ENCODE measurements around the gene PHF14. TPM values are rescaled to one million over a fixed set of nuclear protein-coding genes. Genes with fewer than 3 reads are reported as not detected.

PHF14 gene
- polyA plus RNA-seq, 2 of the 4 experiments (the other 2 are of a cell fraction) = 36.7 to 48.0 TPM

DNA sequence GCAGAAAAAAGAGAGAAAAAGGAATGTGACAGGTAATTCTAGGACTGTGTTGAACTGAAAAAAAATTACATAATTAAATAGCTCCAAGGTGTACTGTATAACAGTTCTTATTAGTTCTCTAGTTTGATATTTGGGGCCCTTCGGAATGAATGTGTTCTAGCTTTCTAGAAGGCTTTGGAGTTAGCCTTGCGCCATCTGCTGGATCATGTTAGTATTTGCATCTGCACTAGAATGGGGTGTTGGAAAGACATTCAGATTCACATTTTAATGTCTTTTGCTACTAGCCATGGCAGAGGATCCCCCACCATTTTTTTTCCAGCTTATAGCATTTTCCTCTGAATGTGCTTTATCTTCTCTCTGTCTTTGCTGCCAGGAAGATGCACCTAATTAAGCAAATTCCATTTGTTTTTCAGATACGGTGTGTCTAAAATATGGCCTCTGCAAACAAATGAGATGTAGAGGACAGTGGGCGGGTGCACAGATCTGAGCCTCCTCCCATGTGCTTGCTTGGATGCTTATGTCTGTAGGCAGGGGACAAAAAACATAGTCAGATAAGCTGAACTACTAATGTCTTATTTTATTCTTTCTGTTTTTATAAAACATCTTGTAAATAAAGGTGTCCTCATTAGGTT lies 238.5 kb downstream of the PHF14 start:
- Histone ChIP-seq H3K9me3 (no peaks in the 10 kb centered on the region), H3K4me2 (peak overlapping the region; percentile 42; the same call in 2 of the 3 replicates), H3K4me3 (no peak overlapping the region), H3K4me1 (0 out of 3 replicates have a peak, but pooled peaks cover 5% of the 10 kb centered on the region), H3K27ac (no peak overlapping the region)
- TF ChIP-seq SMC3 (IDR thresholded peaks at IDR 0.05) (peak; percentile 74), RAD21 (conservative IDR thresholded peaks at IDR 0.05 in 1 of 2, IDR thresholded peaks at IDR 0.05 in 1 of 2) (peak; percentile 72 to 73), RCOR1 (IDR thresholded peaks at IDR 0.05; ENCODE audit: low read depth, low read length) (no peak)
- TF ChIP-seq, protein P1, sequence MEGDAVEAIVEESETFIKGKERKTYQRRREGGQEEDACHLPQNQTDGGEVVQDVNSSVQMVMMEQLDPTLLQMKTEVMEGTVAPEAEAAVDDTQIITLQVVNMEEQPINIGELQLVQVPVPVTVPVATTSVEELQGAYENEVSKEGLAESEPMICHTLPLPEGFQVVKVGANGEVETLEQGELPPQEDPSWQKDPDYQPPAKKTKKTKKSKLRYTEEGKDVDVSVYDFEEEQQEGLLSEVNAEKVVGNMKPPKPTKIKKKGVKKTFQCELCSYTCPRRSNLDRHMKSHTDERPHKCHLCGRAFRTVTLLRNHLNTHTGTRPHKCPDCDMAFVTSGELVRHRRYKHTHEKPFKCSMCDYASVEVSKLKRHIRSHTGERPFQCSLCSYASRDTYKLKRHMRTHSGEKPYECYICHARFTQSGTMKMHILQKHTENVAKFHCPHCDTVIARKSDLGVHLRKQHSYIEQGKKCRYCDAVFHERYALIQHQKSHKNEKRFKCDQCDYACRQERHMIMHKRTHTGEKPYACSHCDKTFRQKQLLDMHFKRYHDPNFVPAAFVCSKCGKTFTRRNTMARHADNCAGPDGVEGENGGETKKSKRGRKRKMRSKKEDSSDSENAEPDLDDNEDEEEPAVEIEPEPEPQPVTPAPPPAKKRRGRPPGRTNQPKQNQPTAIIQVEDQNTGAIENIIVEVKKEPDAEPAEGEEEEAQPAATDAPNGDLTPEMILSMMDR (IDR thresholded peaks at IDR 0.05) = peak; percentile 82
- DNase-seq (ENCODE audit: low read depth in 1 of 2, low spot score in 1 of 2) (peak; percentile 25 to 75), FAIRE-seq (peak; percentile 95), ATAC-seq (peak; percentile 80 to 95)
- POLR2A ChIA-PET = interaction anchor here (1.3 kb wide), 1 partner anchor 239 kb away, joined by 4 read pairs; the partner anchor contains the start of gene PHF14
- CTCF ChIA-PET = interaction anchor here (0.5 to 3.2 kb wide), 23 partner anchors 8 to 724 kb away, joined by 3 to 25 read pairs (median 3); no protein-coding TSS in a partner anchor
- WGBS (ENCODE audit: missing lambda C conversion rate) = 31% methylated on average over 4 of the region's 4 CpGs

DNA sequence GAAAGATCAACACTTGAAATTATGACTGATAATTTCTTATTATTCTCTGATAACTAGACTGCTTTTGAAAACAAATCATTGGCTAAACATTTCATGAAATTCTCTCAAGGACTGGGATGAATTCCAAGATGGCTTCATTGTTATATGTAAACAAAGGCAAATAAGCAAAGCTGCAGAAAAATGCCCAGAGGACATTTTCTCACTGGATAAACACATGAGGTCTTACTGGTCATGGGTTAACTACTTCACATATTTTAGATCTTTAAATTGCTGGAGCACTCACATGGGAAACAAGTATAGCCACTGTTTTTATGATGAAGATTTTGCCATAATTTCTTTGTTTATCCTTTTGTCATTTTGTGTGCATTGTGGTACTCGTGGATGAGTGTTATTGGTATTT lies 239.1 kb downstream of the PHF14 start:
- POLR2A ChIA-PET = no interaction called here
- ATAC-seq = no peak
- 3% methylated on average over 1 of the region's 1 CpG for WGBS (ENCODE audit: missing lambda C conversion rate)
- CTCF ChIA-PET = interaction anchor here (0.6 to 3.2 kb wide), 12 partner anchors 8 to 211 kb away, joined by 3 to 25 read pairs (median 4); no protein-coding TSS in a partner anchor
- Histone ChIP-seq H3K4me3 (no peak overlapping the region), H3K9me3 (no peaks in the 10 kb centered on the region), H3K4me1 (0 out of 3 replicates have a peak, but pooled peaks cover 5% of the 10 kb centered on the region), H3K4me2 (peak overlapping the region; percentile 42; the same call in 1 of the 3 replicates), H3K27ac (no peak overlapping the region)
- peak in 1 of 2 experiments; percentile 21 for DNase-seq (ENCODE audit: low read depth in 1 of 2, low spot score in 1 of 2)
- FAIRE-seq = no peak
- TF ChIP-seq POLR2A (IDR thresholded peaks at IDR 0.05; ENCODE audit: low read length) = no peak
- no peak for TF ChIP-seq GATA3 (IDR thresholded peaks at IDR 0.05; ENCODE audit: borderline replicate concordance)
- TF ChIP-seq CHD4 (IDR thresholded peaks at IDR 0.05; ENCODE audit: borderline replicate concordance) = no peak
- TF ChIP-seq TP53 (CRISPR knock-in tag; IDR thresholded peaks at IDR 0.05) = no peak
- TF ChIP-seq ZC3H11A (IDR thresholded peaks at IDR 0.05) = no peak
- TF ChIP-seq HEYL (CRISPR knock-in tag; IDR thresholded peaks at IDR 0.05) = no peak
- TF ChIP-seq CBX2 (IDR thresholded peaks at IDR 0.05; ENCODE audit: borderline replicate concordance, low read depth) = no peak
- TF ChIP-seq, protein P2, sequence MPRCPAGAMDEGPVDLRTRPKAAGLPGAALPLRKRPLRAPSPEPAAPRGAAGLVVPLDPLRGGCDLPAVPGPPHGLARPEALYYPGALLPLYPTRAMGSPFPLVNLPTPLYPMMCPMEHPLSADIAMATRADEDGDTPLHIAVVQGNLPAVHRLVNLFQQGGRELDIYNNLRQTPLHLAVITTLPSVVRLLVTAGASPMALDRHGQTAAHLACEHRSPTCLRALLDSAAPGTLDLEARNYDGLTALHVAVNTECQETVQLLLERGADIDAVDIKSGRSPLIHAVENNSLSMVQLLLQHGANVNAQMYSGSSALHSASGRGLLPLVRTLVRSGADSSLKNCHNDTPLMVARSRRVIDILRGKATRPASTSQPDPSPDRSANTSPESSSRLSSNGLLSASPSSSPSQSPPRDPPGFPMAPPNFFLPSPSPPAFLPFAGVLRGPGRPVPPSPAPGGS (IDR thresholded peaks at IDR 0.05) = no peak
- TF ChIP-seq CEBPB (IDR thresholded peaks at IDR 0.05) = no peak
- TF ChIP-seq MAZ (IDR thresholded peaks at IDR 0.05; ENCODE audit: borderline replicate concordance, low read depth, low read length) = no peak
- TF ChIP-seq MYC (IDR thresholded peaks at IDR 0.05; ENCODE audit: borderline replicate concordance, low read length) = no peak

DNA sequence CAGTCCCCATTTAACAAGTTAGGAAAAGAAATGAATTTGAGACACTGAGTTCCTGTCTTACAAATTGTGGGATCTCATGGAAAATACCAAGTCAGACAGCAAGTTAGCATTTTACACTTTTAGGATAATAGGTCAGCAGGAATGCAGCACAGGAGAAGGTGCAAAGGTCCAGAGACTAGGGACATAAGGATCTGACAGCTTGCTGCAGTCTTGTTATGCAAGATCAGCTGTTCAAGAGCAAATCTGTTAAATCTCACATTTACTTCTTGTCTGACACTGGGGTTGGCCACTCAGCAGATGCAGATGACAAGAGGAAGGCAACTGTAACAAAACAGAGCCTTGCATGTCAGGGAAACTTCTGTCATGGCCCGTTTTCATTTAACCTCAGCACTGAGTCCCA lies 239.6 kb downstream of the PHF14 start:
- Histone ChIP-seq H3K27ac (no peak overlapping the region), H3K9me3 (no peaks in the 10 kb centered on the region), H3K4me1 (0 out of 3 replicates have a peak, but pooled peaks cover 5% of the 10 kb centered on the region), H3K4me2 (no peak overlapping the region), H3K4me3 (no peak overlapping the region)
- ATAC-seq = no peak
- 16% methylated on average over 1 of the region's 1 CpG for WGBS (ENCODE audit: missing lambda C conversion rate)
- ChIA-PET CTCF (interaction anchor here (1.0 to 3.2 kb wide), 5 partner anchors 13 to 31 kb away, joined by 3 to 25 read pairs (median 22); no protein-coding TSS in a partner anchor), POLR2A (no interaction called here)
- no peak for DNase-seq (ENCODE audit: low read depth in 1 of 2, low spot score in 1 of 2)
- no peak for FAIRE-seq
- TF ChIP-seq TFCP2L1 (CRISPR knock-in tag; IDR thresholded peaks at IDR 0.05) (no peak), SREBF2 (IDR thresholded peaks at IDR 0.05) (no peak), ZNF302 (CRISPR knock-in tag; IDR thresholded peaks at IDR 0.05) (no peak), PHF8 (IDR thresholded peaks at IDR 0.05; ENCODE audit: borderline replicate concordance, low read depth) (no peak), SMC3 (IDR thresholded peaks at IDR 0.05) (no peak), KDM1A (IDR thresholded peaks at IDR 0.05; ENCODE audit: low read depth) (no peak), CHD4 (IDR thresholded peaks at IDR 0.05; ENCODE audit: borderline replicate concordance) (no peak), EHF (CRISPR knock-in tag; IDR thresholded peaks at IDR 0.05) (no peak), RNF2 (IDR thresholded peaks at IDR 0.05; ENCODE audit: borderline replicate concordance, low read depth) (no peak), NPAS2 (CRISPR knock-in tag; IDR thresholded peaks at IDR 0.05; ENCODE audit: borderline replicate concordance) (no peak), MAZ (IDR thresholded peaks at IDR 0.05; ENCODE audit: borderline replicate concordance, low read depth, low read length) (no peak), ELK1 (IDR thresholded peaks at IDR 0.05; ENCODE audit: low read depth, low read length) (no peak)
- TF ChIP-seq, protein P3, sequence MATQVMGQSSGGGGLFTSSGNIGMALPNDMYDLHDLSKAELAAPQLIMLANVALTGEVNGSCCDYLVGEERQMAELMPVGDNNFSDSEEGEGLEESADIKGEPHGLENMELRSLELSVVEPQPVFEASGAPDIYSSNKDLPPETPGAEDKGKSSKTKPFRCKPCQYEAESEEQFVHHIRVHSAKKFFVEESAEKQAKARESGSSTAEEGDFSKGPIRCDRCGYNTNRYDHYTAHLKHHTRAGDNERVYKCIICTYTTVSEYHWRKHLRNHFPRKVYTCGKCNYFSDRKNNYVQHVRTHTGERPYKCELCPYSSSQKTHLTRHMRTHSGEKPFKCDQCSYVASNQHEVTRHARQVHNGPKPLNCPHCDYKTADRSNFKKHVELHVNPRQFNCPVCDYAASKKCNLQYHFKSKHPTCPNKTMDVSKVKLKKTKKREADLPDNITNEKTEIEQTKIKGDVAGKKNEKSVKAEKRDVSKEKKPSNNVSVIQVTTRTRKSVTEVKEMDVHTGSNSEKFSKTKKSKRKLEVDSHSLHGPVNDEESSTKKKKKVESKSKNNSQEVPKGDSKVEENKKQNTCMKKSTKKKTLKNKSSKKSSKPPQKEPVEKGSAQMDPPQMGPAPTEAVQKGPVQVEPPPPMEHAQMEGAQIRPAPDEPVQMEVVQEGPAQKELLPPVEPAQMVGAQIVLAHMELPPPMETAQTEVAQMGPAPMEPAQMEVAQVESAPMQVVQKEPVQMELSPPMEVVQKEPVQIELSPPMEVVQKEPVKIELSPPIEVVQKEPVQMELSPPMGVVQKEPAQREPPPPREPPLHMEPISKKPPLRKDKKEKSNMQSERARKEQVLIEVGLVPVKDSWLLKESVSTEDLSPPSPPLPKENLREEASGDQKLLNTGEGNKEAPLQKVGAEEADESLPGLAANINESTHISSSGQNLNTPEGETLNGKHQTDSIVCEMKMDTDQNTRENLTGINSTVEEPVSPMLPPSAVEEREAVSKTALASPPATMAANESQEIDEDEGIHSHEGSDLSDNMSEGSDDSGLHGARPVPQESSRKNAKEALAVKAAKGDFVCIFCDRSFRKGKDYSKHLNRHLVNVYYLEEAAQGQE (IDR thresholded peaks at IDR 0.05) = no peak

Data from A549 (cell line).